Loucy (cell line): ENCODE data around the gene CHRM1.

Experiments used
- CTCF ChIP-seq: fragments of 200-600 bp; sonication (generic); conservative IDR thresholded peaks from 2 replicates; pipeline ENCODE4 v1.5.1; 2014; ENCODE audit warnings: mild to moderate bottlenecking, antibody characterized with exemption, low read length
- EZH2phosphoT487 ChIP-seq: fragments of 200-600 bp; IDR thresholded peaks from 2 replicates; pipeline ENCODE4 v1.6.1; 2018; ENCODE audit warnings: antibody characterized with exemption, mild to moderate bottlenecking, moderate library complexity, borderline replicate concordance

- no peak for TF ChIP-seq CTCF
- no peak for TF ChIP-seq EZH2phosphoT487
Measured at GRCh38 chr11:62911137-62912130, 9.7 kb downstream of the CHRM1 start.
